Mesenteric fat pad (tissue), 1 donor: ENCODE results near the gene C2CD2. TPM values are rescaled to one million over a fixed set of nuclear protein-coding genes. Genes with fewer than 3 reads are reported as not detected.
"Not testable (repeated sequence)": the region's sequence is repeated elsewhere in the genome, so short reads cannot be mapped to it uniquely, and the experiment has no call there.

Source experiments
- DNase-seq: peaks from one replicate; pipeline ENCODE4 v3.0.0-alpha.2; 2020; ENCODE audit warnings: low spot score
- long read RNA-seq: library from polyadenylated mRNA; unstranded; transcript quantifications from one replicate; pipeline ENCODE4 v2.0.0, GENCODE V29; 2020
- total RNA-seq: library from RNA; stranded (reverse); fragmentation: NEBNext Ultra II Directional; extraction: Animal tissue kit (Norgen Biotek cat#: 25700); gene quantifications from one replicate; pipeline ENCODE4 v1.2.1, GENCODE V29; 2021
- donor health status: DM: yes; HTN: yes; CAD: no.

The C2CD2 gene
- total RNA-seq = 125 TPM
- long read RNA-seq, full-length matches to known transcripts = 1 of 32 reads
- long read RNA-seq, partial matches to known transcripts = 4 of 32 reads
- long read RNA-seq, other reads (novel, unspliced or antisense) = 27 of 32 reads

DNA sequence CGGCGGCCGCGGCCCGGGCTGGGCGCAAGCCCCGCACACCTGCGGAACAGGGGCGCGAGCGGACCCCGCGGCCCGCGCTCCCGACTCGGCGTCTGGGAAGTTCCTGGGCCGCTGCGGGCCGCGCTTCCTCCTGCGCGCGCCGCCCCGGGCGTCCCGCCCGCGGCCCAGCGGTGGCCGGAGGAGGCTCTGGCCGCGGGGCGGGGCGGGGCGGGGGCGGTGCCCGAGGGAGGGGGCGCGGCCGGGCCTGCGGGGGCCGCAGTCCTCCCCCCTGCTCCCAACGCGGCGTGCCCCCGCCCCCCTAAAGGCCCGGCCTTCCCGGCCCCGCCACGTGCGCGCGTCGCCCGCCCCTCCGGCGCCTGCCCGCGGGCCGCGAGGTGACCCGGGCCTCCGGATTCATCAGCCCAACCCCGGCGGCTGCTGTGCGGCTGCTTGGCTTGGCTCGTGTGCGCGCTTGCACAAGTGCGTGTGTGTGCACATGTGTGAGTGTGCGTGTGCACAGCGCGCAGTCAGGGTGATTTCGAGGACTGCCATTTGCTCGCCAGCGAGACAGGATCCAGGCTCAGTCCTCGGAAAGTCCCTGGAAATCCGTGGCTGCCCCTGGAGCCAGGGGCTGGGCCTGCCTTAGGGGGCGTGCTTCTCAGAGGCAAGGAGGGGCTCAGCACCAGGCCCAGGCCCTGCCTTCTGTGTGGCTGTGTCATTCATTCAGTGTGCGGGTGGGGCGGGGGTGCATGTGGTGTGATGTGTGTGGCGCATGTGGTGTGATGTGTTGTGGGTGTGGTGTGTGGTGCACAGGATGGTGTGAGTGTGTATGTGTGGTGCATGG, at the start of gene C2CD2:
C2CD2 (minus strand) TSS at position 188 of the 823 bp plus-strand sequence. CDS start 370 bp downstream, outside the sequence.
- DNase-seq = peak; percentile 92

DNA sequence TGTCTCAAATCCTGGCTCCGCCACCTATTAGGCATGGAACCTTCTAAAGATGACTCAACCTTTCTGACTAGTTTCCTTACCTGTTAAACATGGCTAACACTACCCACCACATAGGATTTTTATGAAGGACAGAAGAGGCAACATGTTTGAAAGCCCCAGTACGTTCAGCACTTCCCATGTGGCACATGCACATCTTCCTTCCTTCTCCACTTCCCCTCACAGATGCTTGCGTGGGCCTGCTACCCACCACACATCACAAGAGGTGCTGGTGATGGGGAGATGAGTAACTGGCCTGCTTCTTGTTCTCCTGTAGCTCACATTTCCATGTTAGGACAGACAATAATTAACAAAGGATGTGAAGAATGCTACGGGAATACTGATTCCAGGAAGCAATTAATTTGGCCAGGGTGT, 49.2 kb upstream of the C2CD2 start:
- no peak for DNase-seq

DNA sequence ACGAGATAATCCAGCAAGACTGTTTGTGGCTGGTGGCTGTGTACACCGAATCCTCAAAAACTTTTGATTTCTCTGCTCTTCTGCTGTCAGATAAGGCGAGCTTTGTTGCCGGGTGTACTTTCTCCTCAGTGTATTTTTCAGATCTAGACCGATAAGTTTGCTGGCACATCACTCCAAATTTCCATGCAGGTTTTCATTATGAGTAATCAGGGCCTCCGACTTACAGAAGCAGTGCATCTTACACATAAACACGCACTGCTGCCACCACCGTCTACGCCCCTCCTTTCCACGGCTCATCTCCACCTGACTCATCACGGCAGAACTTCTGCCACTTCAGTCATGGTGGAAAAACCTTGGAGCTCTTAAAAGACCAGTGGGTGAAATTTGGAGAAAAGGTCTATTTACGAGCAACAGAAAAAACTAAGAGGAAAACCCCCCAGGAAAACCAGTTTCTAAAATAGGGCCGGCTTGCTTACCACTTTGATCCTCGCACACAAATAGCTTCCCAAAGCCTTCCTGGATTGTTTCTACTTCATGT, 48.7 kb upstream of the C2CD2 start:
- DNase-seq = no peak

DNA sequence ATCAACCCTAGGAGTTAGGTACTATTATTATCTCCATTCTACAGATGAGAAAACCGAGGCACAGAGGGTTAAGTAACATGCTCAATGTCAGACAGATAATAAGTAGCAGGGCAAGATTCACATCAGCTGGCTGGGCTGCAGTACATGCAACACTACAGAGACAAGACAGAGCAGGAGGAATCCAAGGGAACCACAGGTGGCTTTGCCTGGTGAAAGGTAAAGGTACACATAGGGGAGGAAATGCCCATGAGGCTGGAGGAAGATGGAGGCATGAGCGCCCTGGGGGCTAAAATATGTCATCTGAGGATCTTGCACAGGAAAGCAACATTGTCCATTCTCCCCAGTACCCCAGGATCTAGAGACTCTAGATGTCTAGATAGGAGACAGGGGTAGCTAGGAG, 48.0 kb upstream of the C2CD2 start:
- DNase-seq = no peak

DNA sequence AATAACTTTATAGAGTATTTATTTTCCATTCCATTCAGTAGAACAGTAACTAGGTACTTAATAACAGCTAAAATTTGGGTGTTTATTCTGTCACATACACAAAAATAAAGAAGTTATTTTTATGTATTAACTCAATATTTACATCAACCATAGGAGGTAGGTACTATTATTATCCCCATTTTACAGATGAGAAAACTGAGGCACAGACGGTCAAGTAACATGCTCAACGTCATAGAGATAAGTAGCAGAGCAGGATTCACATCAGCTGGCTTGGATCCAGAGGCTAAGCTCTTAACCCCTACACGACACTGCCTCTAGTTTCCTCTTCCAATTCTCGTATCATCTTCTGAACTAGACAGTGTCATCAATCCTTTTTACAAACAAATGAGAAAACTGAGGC, 47.1 kb upstream of the C2CD2 start:
- no peak for DNase-seq

DNA sequence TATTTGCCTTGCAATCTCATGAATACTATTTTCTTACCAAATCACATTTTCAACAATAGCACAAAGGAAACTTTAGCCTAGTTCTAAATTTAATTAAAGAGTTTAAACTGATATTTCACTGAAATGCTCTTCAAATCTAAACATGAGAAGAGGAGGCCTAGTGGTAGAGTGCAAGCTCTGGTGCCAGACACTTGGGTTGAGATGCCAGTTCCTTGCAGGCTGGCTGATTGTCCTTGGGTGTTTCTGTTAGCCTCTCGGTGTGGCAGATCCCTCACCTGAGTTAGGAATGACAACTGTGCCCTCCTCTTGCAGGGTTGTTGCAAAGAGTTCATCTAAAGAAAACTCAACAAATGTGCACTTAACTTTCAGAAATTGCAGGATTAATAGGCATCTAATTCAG, 43.8 kb upstream of the C2CD2 start:
- DNase-seq = no peak

- no peak for DNase-seq
Measured at GRCh38 chr21:41995577-41995976, 41.8 kb upstream of the C2CD2 start.

GRCh38 chr21:41994613-41995012, 40.8 kb upstream of the C2CD2 start:
- not testable (repeated sequence) for DNase-seq

GRCh38 chr21:41993744-41994143, 39.9 kb upstream of the C2CD2 start:
- DNase-seq = no peak

- DNase-seq = no peak
Measured at GRCh38 chr21:41992576-41992975, 38.8 kb upstream of the C2CD2 start.

GRCh38 chr21:41991659-41992058, 37.8 kb upstream of the C2CD2 start:
- no peak for DNase-seq

- no peak for DNase-seq
Measured at GRCh38 chr21:41989698-41990097, 35.9 kb upstream of the C2CD2 start.

GRCh38 chr21:41987310-41987709, 33.5 kb upstream of the C2CD2 start:
- DNase-seq = no peak

- DNase-seq = no peak
Measured at GRCh38 chr21:41985662-41986416, 32.0 kb upstream of the C2CD2 start.

- DNase-seq = no peak
Measured at GRCh38 chr21:41983229-41983628, 29.4 kb upstream of the C2CD2 start.

DNA sequence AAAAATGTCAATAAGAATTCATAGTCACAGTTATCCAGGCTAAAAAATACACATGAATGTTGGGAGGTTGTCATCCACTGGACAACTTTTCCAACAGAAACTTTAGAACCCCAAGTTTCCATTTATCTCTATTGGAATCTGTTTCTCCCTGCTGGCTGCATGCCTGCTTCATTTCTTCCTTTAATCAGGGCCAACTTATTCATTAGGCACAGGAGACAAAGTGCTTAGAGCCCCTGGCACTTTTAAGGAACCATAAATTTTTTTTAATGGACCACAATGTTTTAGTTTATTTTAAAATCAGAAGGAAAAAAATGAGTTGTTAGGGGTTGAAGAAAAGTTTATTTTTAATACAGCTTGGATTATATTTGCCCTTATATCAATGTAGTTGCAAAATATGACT, 26.7 kb upstream of the C2CD2 start:
- DNase-seq = no peak

GRCh38 chr21:41979751-41980369, 26.0 kb upstream of the C2CD2 start:
- DNase-seq = no peak

DNA sequence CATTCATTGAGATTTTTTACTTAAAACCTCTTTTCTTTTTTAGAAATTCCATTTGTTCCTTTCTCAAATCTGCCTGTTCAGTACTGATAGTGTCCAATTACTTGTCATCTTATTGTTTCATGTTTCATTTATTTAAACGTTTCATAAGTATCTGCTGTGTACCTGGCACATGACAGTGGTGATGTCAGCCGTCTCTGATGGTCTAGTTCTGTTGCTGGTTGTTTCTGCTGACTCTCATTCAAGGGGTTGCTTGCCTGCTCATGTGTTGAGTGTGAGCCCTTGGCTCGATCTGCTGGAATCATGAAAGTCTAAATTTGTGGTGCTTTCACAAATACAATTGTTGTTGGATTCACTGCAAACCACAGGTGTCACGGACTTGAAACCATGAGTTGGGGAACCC, 25.5 kb upstream of the C2CD2 start:
- no peak for DNase-seq

DNA sequence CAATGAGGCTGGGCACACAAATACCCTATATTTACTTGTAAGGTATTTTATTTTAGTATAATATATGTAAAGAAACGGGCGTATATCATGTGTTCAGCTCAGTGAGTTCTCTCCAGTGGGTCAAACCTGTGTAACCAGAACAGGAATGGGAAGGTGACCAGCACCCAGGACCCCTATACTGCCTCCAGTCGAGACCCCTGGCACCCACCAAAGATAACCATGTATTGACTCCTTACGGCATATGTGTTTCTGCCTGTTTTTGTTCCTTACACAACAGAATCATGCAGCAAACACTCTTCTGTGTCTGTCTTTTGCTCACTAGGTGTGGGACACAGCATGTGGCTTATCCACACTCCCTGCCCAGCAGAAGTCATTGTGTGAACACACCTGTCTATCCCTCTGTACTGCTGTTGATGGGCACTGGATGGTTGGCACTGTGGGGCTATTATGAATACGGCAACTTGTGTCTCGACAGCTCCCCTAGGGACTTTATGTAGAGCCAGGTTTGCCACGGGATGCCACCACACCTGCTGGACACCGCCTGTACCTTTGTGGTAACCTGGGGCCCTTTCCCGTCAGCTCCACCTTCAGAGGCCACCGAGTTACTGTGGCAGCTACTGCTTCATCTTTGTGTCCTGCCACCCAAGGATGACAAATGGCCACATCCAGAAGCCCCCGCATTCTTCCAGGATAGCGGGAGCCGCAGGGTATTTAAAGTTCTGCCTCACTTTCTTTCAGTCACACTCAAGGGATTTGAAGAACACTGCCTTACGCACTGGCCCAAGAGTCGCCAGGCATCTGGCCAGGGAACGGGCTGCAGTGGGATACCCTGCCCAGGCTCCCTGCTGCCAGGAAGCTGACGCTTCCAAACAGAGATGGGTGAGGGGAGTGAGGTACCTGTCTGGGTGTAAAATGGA, 23.5 kb upstream of the C2CD2 start:
- peak; percentile 79 for DNase-seq

- DNase-seq = no peak
Measured at GRCh38 chr21:41976611-41977010, 22.8 kb upstream of the C2CD2 start.
